Glutamatergic neuron (in vitro differentiated cells): ENCODE measurements around the gene KATNB1. TPM values are rescaled to one million over a fixed set of nuclear protein-coding genes. Genes with fewer than 3 reads are reported as not detected.

Experiments
- DNase-seq: peaks from one replicate; pipeline ENCODE4 v3.0.0; 2022
- H3K27ac Mint-ChIP-seq: one replicate; pipeline ENCODE4 v1.8.0; 2020; ENCODE audit warnings: mild to moderate bottlenecking, mixed read lengths, inconsistent platforms; ENCODE audit not compliant: unreplicated experiment
- H3K27me3 Mint-ChIP-seq: one replicate; pipeline ENCODE4 v1.8.0; 2020; ENCODE audit warnings: mild to moderate bottlenecking, moderate library complexity, mixed read lengths, inconsistent platforms; ENCODE audit not compliant: unreplicated experiment
- H3K36me3 Mint-ChIP-seq: one replicate; pipeline ENCODE4 v1.8.0; 2020; ENCODE audit warnings: mild to moderate bottlenecking, mixed read lengths, inconsistent platforms; ENCODE audit not compliant: unreplicated experiment
- H3K4me1 Mint-ChIP-seq: one replicate; pipeline ENCODE4 v1.8.0; 2020; ENCODE audit warnings: mild to moderate bottlenecking, low read depth, mixed read lengths, inconsistent platforms; ENCODE audit not compliant: unreplicated experiment
- H3K4me3 Mint-ChIP-seq: one replicate; pipeline ENCODE4 v1.8.0; 2020; ENCODE audit warnings: mild to moderate bottlenecking, mixed read lengths, inconsistent platforms; ENCODE audit not compliant: unreplicated experiment
- H3K9me3 Mint-ChIP-seq: one replicate; pipeline ENCODE4 v1.8.0; 2020; ENCODE audit warnings: mild to moderate bottlenecking, moderate library complexity, mixed read lengths, inconsistent platforms; ENCODE audit not compliant: unreplicated experiment
- CTCF ChIP-seq: fragments of 200-600 bp; sonication (generic); IDR thresholded peaks from one replicate; pipeline ENCODE4 v1.5.0; 2021; ENCODE audit not compliant: partially characterized antibody, unreplicated experiment
- total RNA-seq: library from RNA; stranded (reverse); fragmentation: NEBNext Ultra II Directional; extraction: Animal tissue kit (Norgen Biotek cat#: 25700); gene quantifications from one replicate; pipeline ENCODE4 v1.2.1, GENCODE V29; 2021; ENCODE audit not compliant: unreplicated experiment

Gene KATNB1
- total RNA-seq, 1 donor from 2014 or later: 74.4 TPM

- TF ChIP-seq CTCF: no peak
- peaks cover 2% of the 10 kb centered on the region for H3K9me3 Mint-ChIP-seq
- DNase-seq: no peak
- H3K4me3 Mint-ChIP-seq: no peak overlapping the region
- H3K36me3 Mint-ChIP-seq: no peaks in the 10 kb centered on the region
- H3K4me1 Mint-ChIP-seq: peaks cover 4% of the 10 kb centered on the region
- H3K27me3 Mint-ChIP-seq: peaks cover 9% of the 10 kb centered on the region
- no peak overlapping the region for H3K27ac Mint-ChIP-seq
Measured at GRCh38 chr16:57761301-57761700, 25.7 kb downstream of the KATNB1 start.

- H3K4me1 Mint-ChIP-seq: peaks cover 4% of the 10 kb centered on the region
- DNase-seq: no peak
- no peak for TF ChIP-seq CTCF
- H3K4me3 Mint-ChIP-seq: no peak overlapping the region
- no peak overlapping the region for H3K27ac Mint-ChIP-seq
- H3K27me3 Mint-ChIP-seq: peaks cover 9% of the 10 kb centered on the region
- H3K36me3 Mint-ChIP-seq: no peaks in the 10 kb centered on the region
- peaks cover 3% of the 10 kb centered on the region for H3K9me3 Mint-ChIP-seq
Measured at GRCh38 chr16:57761957-57762356, 26.4 kb downstream of the KATNB1 start.

GRCh38 chr16:57762365-57763040 is 26.9 kb downstream of the KATNB1 start:
- Mint-ChIP-seq H3K36me3 (no peaks in the 10 kb centered on the region), H3K9me3 (peaks cover 3% of the 10 kb centered on the region), H3K4me3 (no peak overlapping the region), H3K27ac (no peak overlapping the region), H3K27me3 (peaks cover 9% of the 10 kb centered on the region), H3K4me1 (peaks cover 4% of the 10 kb centered on the region)
- no peak for TF ChIP-seq CTCF
- no peak for DNase-seq

GRCh38 chr16:57763285-57764005 is 27.9 kb downstream of the KATNB1 start:
- no peaks in the 10 kb centered on the region for H3K36me3 Mint-ChIP-seq
- peaks cover 11% of the 10 kb centered on the region for H3K27me3 Mint-ChIP-seq
- peaks cover 4% of the 10 kb centered on the region for H3K4me1 Mint-ChIP-seq
- no peak for DNase-seq
- no peak for TF ChIP-seq CTCF
- peaks cover 3% of the 10 kb centered on the region for H3K9me3 Mint-ChIP-seq
- no peak overlapping the region for H3K27ac Mint-ChIP-seq
- no peak overlapping the region for H3K4me3 Mint-ChIP-seq

- Mint-ChIP-seq H3K4me3 (no peak overlapping the region), H3K27me3 (peaks cover 13% of the 10 kb centered on the region), H3K4me1 (peaks cover 4% of the 10 kb centered on the region), H3K27ac (no peak overlapping the region), H3K36me3 (no peaks in the 10 kb centered on the region), H3K9me3 (peaks cover 3% of the 10 kb centered on the region)
- no peak for TF ChIP-seq CTCF
- no peak for DNase-seq
Measured at GRCh38 chr16:57764006-57764340, 28.4 kb downstream of the KATNB1 start.
